GM23338 (cell line): Measurements from ENCODE around the gene SELE. TPM values are rescaled to one million over a fixed set of nuclear protein-coding genes. Genes with fewer than 3 reads are reported as not detected.

Experiments used
- ATAC-seq: fragments of 200-7000 bp; cut with Tn5 transposase; 3 replicates; pipeline ENCODE4 v1.9.1; 2020
- DNase-seq: peaks from one replicate; pipeline ENCODE4 v3.0.0-alpha.2; 2015; ENCODE audit warnings: low spot score
- H2AFZ ChIP-seq: fragments of 200-600 bp; sonication (generic); 2 replicates; pipeline ENCODE4 v1.8.0; 2016; ENCODE audit warnings: antibody characterized with exemption, mild to moderate bottlenecking, moderate library complexity
- H3F3A ChIP-seq: fragments of 200-600 bp; sonication (generic); replicated peaks from 2 replicates; pipeline ENCODE4 v1.8.0; 2017; ENCODE audit warnings: antibody characterized with exemption, mixed run types, low read depth
- H3K27ac ChIP-seq: fragments of 200-600 bp; sonication (generic); 2 replicates; pipeline ENCODE4 v1.6.1; 2016; ENCODE audit warnings: low read depth
- H3K27me3 ChIP-seq: fragments of 200-600 bp; sonication (generic); 2 replicates; pipeline ENCODE4 v1.8.0; 2016; ENCODE audit warnings: mild to moderate bottlenecking, mixed run types, moderate library complexity; ENCODE audit not compliant: insufficient read depth
- H3K36me3 ChIP-seq: fragments of 200-600 bp; sonication (generic); 2 replicates; pipeline ENCODE4 v1.8.0; 2016; ENCODE audit warnings: mild to moderate bottlenecking; ENCODE audit not compliant: insufficient read depth
- H3K4me1 ChIP-seq: fragments of 200-600 bp; sonication (generic); 2 replicates; pipeline ENCODE4 v1.8.0; 2016; ENCODE audit warnings: mild to moderate bottlenecking, moderate library complexity; ENCODE audit not compliant: insufficient read depth
- H3K4me2 ChIP-seq: fragments of 200-600 bp; sonication (generic); 2 replicates; pipeline ENCODE4 v1.7.1; 2017; ENCODE audit warnings: mixed run types
- H3K4me3 ChIP-seq: fragments of 200-600 bp; sonication (generic); 2 replicates; pipeline ENCODE4 v1.6.1; 2016; ENCODE audit warnings: mixed run types
- H3K79me2 ChIP-seq: fragments of 200-600 bp; sonication (generic); replicated peaks from 2 replicates; pipeline ENCODE4 v1.8.0; 2017; ENCODE audit warnings: mild to moderate bottlenecking; ENCODE audit not compliant: insufficient read depth
- H3K9me2 ChIP-seq: fragments of 200-600 bp; sonication (generic); 2 replicates; pipeline ENCODE4 v1.8.0; 2017; ENCODE audit not compliant: insufficient read depth
- H4K20me1 ChIP-seq: fragments of 200-600 bp; sonication (generic); replicated peaks from 2 replicates; pipeline ENCODE4 v1.8.0; 2017; ENCODE audit warnings: mild to moderate bottlenecking; ENCODE audit not compliant: insufficient read depth
- H3K27ac Mint-ChIP-seq: 2 replicates; pipeline ENCODE4 v1.8.0; 2020; ENCODE audit warnings: inconsistent platforms, mild to moderate bottlenecking, moderate library complexity, mixed read lengths
- H3K27me3 Mint-ChIP-seq: 3 replicates; pipeline ENCODE4 v1.8.0; 2022; ENCODE audit warnings: low read depth, mild to moderate bottlenecking, moderate library complexity, mixed read lengths, inconsistent platforms; ENCODE audit not compliant: insufficient read depth, poor library complexity
- H3K36me3 Mint-ChIP-seq: 3 replicates; pipeline ENCODE4 v1.8.0; 2021; ENCODE audit warnings: low read depth, mild to moderate bottlenecking, inconsistent platforms, moderate library complexity, mixed read lengths
- H3K4me1 Mint-ChIP-seq: 3 replicates; pipeline ENCODE4 v1.8.0; 2020; ENCODE audit warnings: mild to moderate bottlenecking, inconsistent platforms, mixed read lengths
- H3K4me3 Mint-ChIP-seq: 3 replicates; pipeline ENCODE4 v1.8.0; 2021; ENCODE audit warnings: moderate library complexity, mild to moderate bottlenecking, inconsistent platforms, mixed read lengths
- H3K9me3 Mint-ChIP-seq: 3 replicates; pipeline ENCODE4 v1.8.0; 2020; ENCODE audit warnings: moderate library complexity, mild to moderate bottlenecking, inconsistent platforms, mixed read lengths
- CTCF ChIP-seq, 2 experiments: fragments of 200-600 bp in 1 of 2; sonication (generic) in 1 of 2; conservative IDR thresholded peaks; 2 replicates each; pipeline versions ENCODE4 v1.5.1 to v1.6.1; 2016 to 2017; ENCODE audit warnings: antibody characterized with exemption in 2 of 2, low read depth in 2 of 2, mild to moderate bottlenecking in 2 of 2, moderate library complexity in 1 of 2
- ETS1 ChIP-seq: IDR thresholded peaks from 2 replicates; pipeline ENCODE4 v1.6.1; 2016; ENCODE audit warnings: antibody characterized with exemption
- EZH2 ChIP-seq: fragments of 200-600 bp; sonication (generic); IDR thresholded peaks from one replicate; pipeline ENCODE4 v1.8.0; 2017; ENCODE audit warnings: antibody characterized with exemption, mild to moderate bottlenecking, low read depth; ENCODE audit not compliant: unreplicated experiment
- ZNF114 ChIP-seq: fragments of 250-450 bp; sonication (Bioruptor Pico); IDR thresholded peaks from 2 replicates; pipeline ENCODE4 v1.5.0; 2020; ENCODE audit warnings: mild to moderate bottlenecking, moderate library complexity
- ZNF462 ChIP-seq: fragments of 250-450 bp; sonication (Bioruptor Pico); IDR thresholded peaks from 2 replicates; pipeline ENCODE4 v1.5.0; 2020; ENCODE audit warnings: mild to moderate bottlenecking, moderate library complexity
- polyA plus RNA-seq: library from polyadenylated mRNA; unstranded; fragments of >200 nt; fragmentation: Nextera tagmentation; extraction: Ambion mirVana; gene quantifications from 2 replicates; pipeline ENCODE4 v1.2.1, GENCODE V29; 2016
- total RNA-seq: library from RNA; depleted of rRNA; stranded (reverse); fragments of >200 nt; shearing (Covaris generic); gene quantifications from 2 replicates; pipeline ENCODE4 v1.2.3, GENCODE V29; 2014

The SELE gene
- total and polyA plus RNA-seq, 2 experiments from 2014 or later: not detected

GRCh38 chr1:169692756-169693460, 41.0 kb downstream of the SELE start:
- H2AFZ ChIP-seq: no peak overlapping the region
- H3K27me3 Mint-ChIP-seq: peaks cover 40% of the 10 kb centered on the region
- H3K4me1 Mint-ChIP-seq: peaks cover 21% of the 10 kb centered on the region
- DNase-seq: no peak
- H3K4me1 ChIP-seq: peaks cover 18% of the 10 kb centered on the region
- no peak for ATAC-seq
- H3K27ac Mint-ChIP-seq: no peak overlapping the region
- no peaks in the 10 kb centered on the region for H3K36me3 Mint-ChIP-seq
- H3K4me2 ChIP-seq: no peak overlapping the region
- no peak overlapping the region for H3K4me3 ChIP-seq
- H3K27me3 ChIP-seq: peaks cover 55% of the 10 kb centered on the region
- H3K9me2 ChIP-seq: no peaks in the 10 kb centered on the region
- TF ChIP-seq ETS1: no peak
- no peak for TF ChIP-seq EZH2
- no peak for TF ChIP-seq ZNF462
- TF ChIP-seq ZNF114: no peak
- no peak for TF ChIP-seq CTCF (conservative IDR thresholded peaks at IDR 0.05; ENCODE audit: low read depth in 2 of 2)
- no peaks in the 10 kb centered on the region for H3F3A ChIP-seq
- H3K36me3 ChIP-seq: no peaks in the 10 kb centered on the region
- H3K79me2 ChIP-seq: no peaks in the 10 kb centered on the region
- no peaks in the 10 kb centered on the region for H4K20me1 ChIP-seq
- H3K27ac ChIP-seq: no peak overlapping the region
- H3K9me3 Mint-ChIP-seq: no peaks in the 10 kb centered on the region
- H3K4me3 Mint-ChIP-seq: no peak overlapping the region
